ENCODE results near the gene S1PR1.
"Not testable (repeated sequence)": the region's sequence is repeated elsewhere in the genome, so short reads cannot be mapped to it uniquely, and the experiment has no call there.

Gene S1PR1

GRCh38 chr1:101220906-101221305, 15.9 kb upstream of the S1PR1 start:
- DNase-seq: no peak

DNA sequence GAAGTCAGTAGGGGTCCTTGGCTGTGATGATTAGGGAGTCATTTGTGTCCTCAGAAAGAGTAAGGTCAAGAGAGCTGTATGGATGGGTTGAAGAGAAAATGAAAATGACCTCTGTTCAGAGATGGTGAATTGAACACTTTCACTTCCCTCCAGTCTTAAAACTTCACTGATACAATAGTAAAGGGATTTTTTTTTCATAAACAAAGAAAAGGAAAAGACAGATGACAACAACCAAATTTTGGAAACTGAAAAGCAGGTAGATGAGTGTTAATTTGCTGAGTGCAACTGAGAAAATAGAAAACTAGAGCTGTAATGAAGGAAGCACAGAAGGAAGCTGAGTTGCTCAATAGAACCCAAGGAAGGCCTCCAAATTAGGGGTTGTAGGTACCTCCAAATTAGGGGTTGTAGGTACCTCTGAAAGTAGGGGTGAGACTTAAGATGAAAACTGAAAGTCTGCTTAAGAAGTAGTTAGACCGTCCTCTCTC, 14.8 kb upstream of the S1PR1 start:
- no peak for DNase-seq

- no peak for DNase-seq
Observed at GRCh38 chr1:101227837-101228236, 9.0 kb upstream of the S1PR1 start.

- DNase-seq: no peak
Observed at GRCh38 chr1:101228424-101229134, 8.2 kb upstream of the S1PR1 start.

DNA sequence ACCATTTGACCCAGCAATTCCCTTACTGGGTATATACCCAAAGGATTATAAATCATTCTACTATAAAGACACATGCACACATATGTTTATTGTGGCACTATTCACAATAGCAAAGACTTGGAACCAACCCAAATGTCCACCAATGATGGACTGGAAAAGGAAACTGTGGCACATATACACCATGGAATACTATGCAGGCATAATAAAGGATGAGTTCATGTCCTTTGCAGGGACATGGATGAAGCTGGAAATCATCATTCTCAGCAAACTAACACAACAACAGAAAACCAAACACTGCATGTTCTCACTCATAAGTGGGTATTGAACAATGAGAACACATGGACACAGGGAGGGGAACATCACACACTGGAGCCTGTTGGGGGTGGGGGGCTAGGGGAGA, 4.6 kb upstream of the S1PR1 start:
- DNase-seq: not testable (repeated sequence)

DNA sequence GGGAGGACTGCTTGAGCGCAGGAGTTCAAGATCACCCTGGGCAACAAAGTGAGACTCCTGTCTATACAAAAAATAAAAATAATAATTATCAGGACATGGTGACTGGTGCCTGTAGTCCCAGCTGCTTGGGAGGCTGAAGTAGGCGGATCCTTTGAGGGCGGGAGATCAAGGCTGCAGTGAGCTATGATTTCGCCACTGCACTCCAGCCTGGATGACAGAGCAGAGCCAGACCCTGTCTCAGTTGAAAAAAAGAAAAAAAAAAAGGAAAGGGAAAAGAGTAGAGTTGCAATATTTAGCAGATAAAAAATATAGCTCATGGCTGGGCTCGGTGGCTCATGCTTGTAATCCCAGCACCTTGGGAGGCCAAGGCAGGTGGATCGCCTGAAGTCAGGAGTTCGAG, 3.3 kb upstream of the S1PR1 start:
- no peak for DNase-seq

DNA sequence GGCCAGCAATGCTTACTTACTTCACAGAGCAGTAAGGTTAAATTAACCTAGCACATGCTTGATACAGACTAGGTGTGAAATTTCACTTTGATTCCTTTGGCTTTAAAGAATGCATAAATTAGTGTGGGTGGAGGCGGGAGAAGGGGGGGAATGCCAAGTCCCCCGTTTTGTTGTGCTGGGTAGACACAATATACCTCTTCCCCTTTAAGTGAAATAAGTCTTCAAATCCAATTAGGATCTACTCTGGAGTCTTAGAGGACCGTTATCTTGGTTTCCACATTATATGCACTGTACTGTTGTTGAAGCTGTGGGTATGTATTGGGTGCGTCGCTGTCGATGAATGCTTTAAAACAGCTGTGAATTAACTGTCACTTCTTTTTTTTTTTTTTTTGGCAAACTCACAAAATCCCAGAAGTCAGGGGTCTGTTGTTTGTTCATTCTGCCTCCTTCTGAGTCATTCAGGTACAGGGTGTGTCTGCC, 1.6 kb upstream of the S1PR1 start:
- DNase-seq: peak; percentile 66

GRCh38 chr1:101235696-101236515, 913 bp upstream of the S1PR1 start:
- DNase-seq: peak; percentile 87

GRCh38 chr1:101237229-101237837, 514 bp downstream of the S1PR1 start:
- DNase-seq: peak; percentile 63

DNA sequence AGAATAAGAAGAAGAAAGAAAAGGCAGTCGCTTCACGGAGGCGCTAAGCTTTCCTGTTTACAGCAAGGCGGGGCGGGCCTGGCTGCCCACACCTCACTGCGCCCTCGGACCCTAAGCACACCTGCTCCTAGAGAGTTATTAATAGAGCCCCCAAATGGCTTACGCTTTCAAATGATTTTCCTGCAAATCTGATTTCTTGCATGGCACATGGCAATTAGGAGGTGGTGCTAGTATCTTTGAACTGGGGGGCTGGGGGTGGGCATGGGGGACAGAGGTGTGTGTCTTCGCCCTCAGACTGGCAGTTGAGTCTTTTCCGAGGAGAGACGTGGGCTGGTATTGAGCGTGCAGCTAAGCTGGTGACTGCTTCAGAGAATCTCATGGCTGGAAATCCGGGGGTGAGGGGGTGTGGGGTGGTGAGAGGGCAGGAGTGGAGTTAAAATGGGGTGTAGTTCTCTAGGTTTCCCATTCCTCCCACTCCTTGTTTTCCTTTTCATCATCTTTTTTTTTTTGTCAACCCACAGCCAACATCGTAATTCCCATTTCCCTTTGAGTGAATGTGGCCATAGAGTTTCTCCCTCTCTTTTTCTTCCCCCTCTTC, 1.3 kb downstream of the S1PR1 start:
- DNase-seq: peak; percentile 86

DNA sequence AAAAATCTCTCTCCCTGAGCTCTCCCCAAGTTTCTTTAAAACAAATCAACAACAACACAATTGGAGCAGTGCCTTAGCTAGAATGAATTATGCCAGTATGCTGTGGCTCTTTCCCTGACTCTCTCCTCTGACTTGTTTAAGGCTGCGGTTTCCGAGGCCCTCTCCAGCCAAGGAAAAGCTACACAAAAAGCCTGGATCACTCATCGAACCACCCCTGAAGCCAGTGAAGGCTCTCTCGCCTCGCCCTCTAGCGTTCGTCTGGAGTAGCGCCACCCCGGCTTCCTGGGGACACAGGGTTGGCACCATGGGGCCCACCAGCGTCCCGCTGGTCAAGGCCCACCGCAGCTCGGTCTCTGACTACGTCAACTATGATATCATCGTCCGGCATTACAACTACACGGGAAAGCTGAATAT, 1.9 kb downstream of the S1PR1 start:
- peak; percentile 95 for DNase-seq

GRCh38 chr1:101239095-101240040, 2.5 kb downstream of the S1PR1 start:
- DNase-seq: peak; percentile 84

DNA sequence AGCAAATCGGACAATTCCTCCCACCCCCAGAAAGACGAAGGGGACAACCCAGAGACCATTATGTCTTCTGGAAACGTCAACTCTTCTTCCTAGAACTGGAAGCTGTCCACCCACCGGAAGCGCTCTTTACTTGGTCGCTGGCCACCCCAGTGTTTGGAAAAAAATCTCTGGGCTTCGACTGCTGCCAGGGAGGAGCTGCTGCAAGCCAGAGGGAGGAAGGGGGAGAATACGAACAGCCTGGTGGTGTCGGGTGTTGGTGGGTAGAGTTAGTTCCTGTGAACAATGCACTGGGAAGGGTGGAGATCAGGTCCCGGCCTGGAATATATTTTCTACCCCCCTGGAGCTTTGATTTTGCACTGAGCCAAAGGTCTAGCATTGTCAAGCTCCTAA, 3.2 kb downstream of the S1PR1 start:
- DNase-seq: no peak

DNA sequence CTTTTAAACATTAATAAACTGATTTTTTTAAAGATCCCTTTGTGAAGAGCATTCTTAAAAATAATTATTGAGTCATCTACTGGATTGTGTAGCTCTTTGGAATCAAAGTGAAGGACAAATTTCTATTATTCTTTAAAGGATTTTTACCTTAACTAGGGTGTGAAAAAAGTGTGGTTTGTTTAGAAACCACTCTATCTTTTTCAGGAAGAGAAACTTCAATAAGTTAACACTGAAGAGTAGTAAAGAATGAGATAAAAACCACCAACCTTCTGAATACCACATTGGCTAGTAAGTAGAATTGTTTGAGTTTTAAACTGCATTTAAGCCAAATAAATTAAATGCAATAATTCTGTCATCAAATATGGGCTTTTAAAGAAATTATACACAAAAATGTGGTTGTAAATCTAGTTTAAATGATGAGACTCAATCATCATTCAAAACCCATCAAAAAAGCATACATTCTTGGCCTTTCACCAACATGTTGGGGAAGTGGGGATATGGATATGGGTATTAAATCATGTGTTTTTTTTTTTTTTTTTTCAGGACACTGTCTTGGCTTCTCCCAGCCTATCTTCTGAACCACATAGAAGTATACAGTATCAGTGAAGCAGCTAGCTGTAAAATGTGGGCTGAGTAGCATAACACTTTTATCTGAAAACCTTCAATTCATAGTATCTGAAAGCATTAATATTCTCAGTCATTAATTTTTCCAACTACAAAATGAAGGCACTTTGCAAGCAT, 4.8 kb downstream of the S1PR1 start:
- no peak for DNase-seq

GRCh38 chr1:101242324-101243050, 5.7 kb downstream of the S1PR1 start:
- DNase-seq: no peak

- no peak for DNase-seq
Observed at GRCh38 chr1:101243751-101244150, 6.9 kb downstream of the S1PR1 start.

- DNase-seq: no peak
Observed at GRCh38 chr1:101244842-101245241, 8.0 kb downstream of the S1PR1 start.

DNA sequence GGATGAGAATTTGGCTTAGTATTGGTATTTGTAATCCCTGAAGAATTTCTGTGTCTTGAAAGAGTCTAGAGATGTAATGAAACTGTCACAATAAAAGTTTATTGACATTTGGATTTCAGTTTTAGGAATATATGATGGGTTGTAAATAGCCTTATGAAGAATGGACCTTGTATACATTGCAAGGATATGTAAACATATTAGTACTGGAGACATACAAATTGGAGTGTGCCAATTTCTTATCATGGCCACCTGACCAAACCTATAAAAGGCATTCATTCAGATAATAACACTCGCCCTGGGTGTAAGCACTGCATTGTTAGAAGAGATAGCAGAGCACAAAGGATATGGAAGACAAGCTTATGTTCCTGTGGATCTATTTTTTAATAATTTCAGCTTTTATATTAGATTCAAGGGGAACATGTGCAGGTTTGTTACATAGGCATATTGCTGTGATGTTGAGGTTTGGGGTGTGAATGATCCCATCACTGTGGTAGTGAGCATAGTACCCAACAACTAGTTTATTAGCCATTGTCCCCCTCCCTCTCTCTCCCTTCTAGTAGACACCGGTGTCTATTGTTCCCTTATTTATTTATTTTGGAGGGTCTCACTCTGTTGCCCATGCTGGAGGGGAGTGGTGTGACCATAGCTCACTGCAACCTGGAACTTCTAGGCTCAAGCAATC, 8.6 kb downstream of the S1PR1 start:
- DNase-seq: no peak

DNA sequence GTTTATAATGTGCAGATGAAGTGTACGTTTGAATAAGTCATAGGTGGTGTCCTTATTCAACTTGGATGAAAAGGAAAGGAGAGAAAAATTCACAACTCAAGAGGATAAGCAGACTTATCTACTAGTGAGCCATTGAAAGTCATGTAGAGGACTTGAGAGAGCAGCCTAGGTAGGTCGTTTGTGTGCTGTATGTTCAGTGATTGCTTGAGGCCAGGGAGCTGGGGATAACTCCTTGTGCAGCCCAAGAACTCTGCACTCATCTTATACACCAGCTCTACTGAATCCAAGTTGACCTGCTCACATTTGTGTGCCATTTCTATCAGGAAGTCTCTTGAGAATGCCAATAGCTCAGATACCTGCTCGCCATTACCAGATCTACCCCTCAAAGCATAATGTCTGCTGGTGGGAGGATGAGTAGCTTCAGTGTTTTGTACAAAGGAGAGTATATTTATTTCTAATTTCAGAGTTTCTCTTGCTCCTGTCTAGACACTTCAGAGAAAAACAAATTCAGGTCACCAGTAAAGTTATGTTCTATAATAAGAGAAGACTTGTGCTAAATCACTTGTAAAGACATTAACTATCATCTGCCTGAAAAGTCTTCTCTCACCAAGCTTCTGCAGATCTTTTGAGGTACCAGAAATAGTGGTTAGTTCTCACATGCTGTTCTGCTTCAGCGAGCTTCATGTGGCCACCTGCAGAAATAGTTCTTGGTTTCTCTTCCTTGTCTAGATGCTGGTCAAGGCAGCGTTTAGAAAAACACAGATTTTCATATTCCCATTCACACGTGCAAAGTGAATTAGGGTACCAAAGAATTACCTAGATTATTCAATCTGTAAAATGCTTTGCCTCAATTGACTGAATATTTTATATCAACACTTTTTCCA, 10.8 kb downstream of the S1PR1 start:
- DNase-seq: no peak

All from activated effector memory CD4-positive, alpha-beta T cell treated with anti-CD3 and anti-CD28 coated beads, Interleukin-2, amount 50 U/mL, for 16 hours (primary cell).